Left colon (tissue), 2 donors: ENCODE data around the gene TNKS2. TPM values are rescaled to one million over a fixed set of nuclear protein-coding genes. Genes with fewer than 3 reads are reported as not detected.
"Not testable (repeated sequence)": the region's sequence is repeated elsewhere in the genome, so short reads cannot be mapped to it uniquely, and the experiment has no call there.

Experiments
- ATAC-seq: fragments of 200-7000 bp; cut with Tn5 transposase; one replicate; pipeline ENCODE4 v1.9.1; 2020; ENCODE audit warnings: mild to moderate bottlenecking, moderate library complexity
- DNase-seq, 2 donors: peaks; one replicate each; pipeline ENCODE4 v3.0.0-alpha.2; 2020
- intact Hi-C, 2 donors: fragments of 100-400 bp; cut with DNase I in 1 of 2; cut with micrococcal nuclease in 1 of 2; formaldehyde crosslinking; loops; one replicate each; pipeline versions ENCODE4 v1.11.2 to v1.14.0; 2022; cut with DNase I, micrococcal nuclease
- long read RNA-seq: library from polyadenylated mRNA; unstranded; transcript quantifications from one replicate; pipeline ENCODE4 v2.0.0, GENCODE V29; 2021
- total RNA-seq, 2 donors: library from RNA; stranded (reverse); fragmentation: NEBNext Ultra II Directional; extraction: Animal tissue kit (Norgen Biotek cat#: 25700); gene quantifications; one replicate each; pipeline ENCODE4 v1.2.1, GENCODE V29; 2021
- donor health status: DM: no; HTN: no; CAD: no.
- donor health status: DM: yes; HTN: yes; CAD: no.

TNKS2 gene
- total RNA-seq = 10 to 100 TPM; 23.5 to 27.5 TPM
- long read RNA-seq, full-length matches to known transcripts = 4 of 20 reads
- long read RNA-seq, partial matches to known transcripts = 14 of 20 reads
- long read RNA-seq, other reads (novel, unspliced or antisense) = 2 of 20 reads

GRCh38 chr10:91797874-91798648 lies at the start of gene TNKS2:
TNKS2 (plus strand) TSS chr10:91798426; CDS start chr10:91798691, 265 bp downstream.
- ATAC-seq (peak; percentile 90), DNase-seq (peak; percentile 91 to 95)
- intact Hi-C loops = no loop called here

- ATAC-seq, intact Hi-C loops, DNase-seq: not testable (repeated sequence)
Observed at GRCh38 chr10:91749592-91749991, 48.6 kb upstream of the TNKS2 start.

- intact Hi-C loops = no loop called here
- no peak for DNase-seq
Observed at GRCh38 chr10:91756286-91756685, 41.9 kb upstream of the TNKS2 start.

GRCh38 chr10:91758303-91759146 lies 39.7 kb upstream of the TNKS2 start:
- intact Hi-C loops = no loop called here
- ATAC-seq = peak; percentile 80
- DNase-seq = no peak

More at GRCh38 chr10:91756286-91756685, 41.9 kb upstream of the TNKS2 start:
- ATAC-seq = no peak

GRCh38 chr10:91759581-91759986 lies 38.6 kb upstream of the TNKS2 start:
- intact Hi-C loops = no loop called here
- DNase-seq (no peak), ATAC-seq (no peak)

- DNase-seq = no peak
- intact Hi-C loops = no loop called here
- no peak for ATAC-seq
Observed at GRCh38 chr10:91761721-91762120, 36.5 kb upstream of the TNKS2 start.

GRCh38 chr10:91762878-91763277 lies 35.3 kb upstream of the TNKS2 start:
- intact Hi-C loops = no loop called here
- no peak for ATAC-seq
- DNase-seq = no peak

GRCh38 chr10:91766676-91767075 lies 31.6 kb upstream of the TNKS2 start:
- no peak for ATAC-seq

GRCh38 chr10:91768123-91768522 lies 30.1 kb upstream of the TNKS2 start:
- DNase-seq = no peak
- no peak for ATAC-seq
- intact Hi-C loops = no loop called here

More at GRCh38 chr10:91766676-91767075, 31.6 kb upstream of the TNKS2 start:
- no peak for DNase-seq
- intact Hi-C loops = no loop called here

GRCh38 chr10:91771907-91772306 lies 26.3 kb upstream of the TNKS2 start:
- DNase-seq (no peak), ATAC-seq (no peak)
- intact Hi-C loops = no loop called here

GRCh38 chr10:91772461-91772860 lies 25.8 kb upstream of the TNKS2 start:
- intact Hi-C loops = no loop called here
- ATAC-seq = no peak
- no peak for DNase-seq

- DNase-seq (no peak), ATAC-seq (no peak)
- intact Hi-C loops = no loop called here
Observed at GRCh38 chr10:91772869-91773268, 25.4 kb upstream of the TNKS2 start.

- ATAC-seq (no peak), DNase-seq (no peak)
- intact Hi-C loops = no loop called here
Observed at GRCh38 chr10:91774571-91774970, 23.7 kb upstream of the TNKS2 start.

- intact Hi-C loops = no loop called here
- no peak for DNase-seq
- ATAC-seq = no peak
Observed at GRCh38 chr10:91775731-91776130, 22.5 kb upstream of the TNKS2 start.

GRCh38 chr10:91776266-91776665 lies 22.0 kb upstream of the TNKS2 start:
- intact Hi-C loops = no loop called here
- DNase-seq (no peak), ATAC-seq (no peak)

- DNase-seq (no peak), ATAC-seq (no peak)
- intact Hi-C loops = no loop called here
Observed at GRCh38 chr10:91778485-91778884, 19.7 kb upstream of the TNKS2 start.

- ATAC-seq = no peak
- intact Hi-C loops = no loop called here
- DNase-seq = no peak
Observed at GRCh38 chr10:91779011-91779605, 19.1 kb upstream of the TNKS2 start.

- intact Hi-C loops = no loop called here
Observed at GRCh38 chr10:91782539-91782938, 15.7 kb upstream of the TNKS2 start.

GRCh38 chr10:91785830-91786229 lies 12.4 kb upstream of the TNKS2 start:
- intact Hi-C loops = no loop called here
- ATAC-seq (no peak), DNase-seq (no peak)

More at GRCh38 chr10:91782539-91782938, 15.7 kb upstream of the TNKS2 start:
- ATAC-seq (no peak), DNase-seq (no peak)
